ENCODE measurements around the gene GNMT. TPM values are rescaled to one million over a fixed set of nuclear protein-coding genes. Genes with fewer than 3 reads are reported as not detected.

GNMT gene
- total RNA-seq, 4 donors from 2014 or later: 0.25 to 1.4 (median 0.60) TPM

DNA sequence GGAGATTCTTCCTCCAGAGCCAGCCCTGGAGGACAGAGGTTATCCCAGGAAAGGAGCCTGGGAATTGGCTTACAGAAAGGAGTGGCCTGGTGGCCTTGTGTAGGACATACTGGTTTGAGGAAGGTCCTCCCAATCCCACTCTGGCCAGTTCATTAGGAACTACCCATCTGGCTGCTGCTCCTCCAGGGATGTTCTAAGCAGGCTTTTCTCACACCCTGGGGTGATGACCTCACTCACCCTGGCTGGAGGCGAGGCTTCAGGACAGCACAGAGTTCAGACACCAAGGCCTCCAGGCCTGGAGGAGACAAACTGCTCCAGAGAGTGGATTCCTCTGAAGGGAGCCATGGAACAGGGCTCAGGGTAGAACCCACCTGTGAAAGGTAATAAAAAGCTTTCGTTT lies 8.9 kb downstream of the GNMT start:
- intact Hi-C loops (cut with DNase I; ENCODE audit: low total_unique reads): no loop called here
- WGBS, 2 donors: 88 to 94% methylated on average over 2 of the region's 2 CpGs

GRCh38 chr6:42969934-42970333 lies 9.4 kb downstream of the GNMT start:
- no peak overlapping the region for H3K4me3 ChIP-seq (ENCODE audit: low read depth, poor library complexity, severe bottlenecking)
- no peak for DNase-seq (ENCODE audit: low spot score in 2 of 2)
- intact Hi-C loops (cut with DNase I; ENCODE audit: low total_unique reads): no loop called here
- TF ChIP-seq, protein P1, sequence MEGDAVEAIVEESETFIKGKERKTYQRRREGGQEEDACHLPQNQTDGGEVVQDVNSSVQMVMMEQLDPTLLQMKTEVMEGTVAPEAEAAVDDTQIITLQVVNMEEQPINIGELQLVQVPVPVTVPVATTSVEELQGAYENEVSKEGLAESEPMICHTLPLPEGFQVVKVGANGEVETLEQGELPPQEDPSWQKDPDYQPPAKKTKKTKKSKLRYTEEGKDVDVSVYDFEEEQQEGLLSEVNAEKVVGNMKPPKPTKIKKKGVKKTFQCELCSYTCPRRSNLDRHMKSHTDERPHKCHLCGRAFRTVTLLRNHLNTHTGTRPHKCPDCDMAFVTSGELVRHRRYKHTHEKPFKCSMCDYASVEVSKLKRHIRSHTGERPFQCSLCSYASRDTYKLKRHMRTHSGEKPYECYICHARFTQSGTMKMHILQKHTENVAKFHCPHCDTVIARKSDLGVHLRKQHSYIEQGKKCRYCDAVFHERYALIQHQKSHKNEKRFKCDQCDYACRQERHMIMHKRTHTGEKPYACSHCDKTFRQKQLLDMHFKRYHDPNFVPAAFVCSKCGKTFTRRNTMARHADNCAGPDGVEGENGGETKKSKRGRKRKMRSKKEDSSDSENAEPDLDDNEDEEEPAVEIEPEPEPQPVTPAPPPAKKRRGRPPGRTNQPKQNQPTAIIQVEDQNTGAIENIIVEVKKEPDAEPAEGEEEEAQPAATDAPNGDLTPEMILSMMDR (IDR thresholded peaks at IDR 0.05): no peak
- no peak for TF ChIP-seq POLR2A (IDR thresholded peaks at IDR 0.05)
- WGBS, 2 donors: 87 to 93% methylated on average over 4 of the region's 4 CpGs

More for the DNA sequence above, 8.9 kb downstream of the GNMT start:
- H3K4me3 ChIP-seq (ENCODE audit: low read depth, poor library complexity, severe bottlenecking): no peak overlapping the region
- DNase-seq (ENCODE audit: low spot score in 2 of 2): no peak
- TF ChIP-seq, protein P1 (IDR thresholded peaks at IDR 0.05): no peak

DNA sequence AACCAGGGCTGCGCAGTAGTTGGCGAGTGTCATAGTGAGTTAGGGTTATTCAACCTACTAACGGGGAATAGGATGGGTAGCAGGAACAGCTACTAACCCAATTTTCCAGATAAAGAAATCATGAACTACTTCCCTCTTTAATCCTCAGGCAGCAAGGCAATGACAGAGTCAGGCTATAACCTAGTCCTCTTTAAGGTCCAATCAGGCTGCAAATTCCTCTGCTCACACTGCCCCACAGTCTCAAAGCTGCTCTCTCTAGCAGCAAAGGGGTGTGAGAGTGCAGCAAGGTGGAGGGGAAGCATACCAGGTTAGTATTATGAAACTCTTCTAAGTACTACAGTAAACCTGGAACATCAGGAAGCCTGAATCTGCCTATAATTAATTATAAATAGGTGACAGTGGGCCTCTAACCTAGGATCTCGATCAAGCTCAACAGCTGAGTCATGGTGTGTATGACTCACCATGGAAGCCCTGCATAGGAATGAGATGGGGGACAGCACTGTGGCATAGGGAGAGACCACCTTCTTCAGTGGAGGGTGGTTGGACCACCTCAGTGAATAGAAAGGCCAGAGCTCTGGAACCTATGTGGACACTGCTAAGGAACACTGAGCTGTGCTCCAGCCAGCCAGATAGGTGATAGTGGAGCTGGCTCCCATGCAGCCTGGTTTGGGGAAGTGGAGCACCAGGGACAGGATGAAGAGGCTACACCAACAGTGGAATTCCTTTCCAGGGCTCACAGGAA lies 10.5 kb downstream of the GNMT start:
- TF ChIP-seq, protein P1 (IDR thresholded peaks at IDR 0.05): no peak
- no peak for TF ChIP-seq POLR2A (IDR thresholded peaks at IDR 0.05)
- intact Hi-C loops (cut with DNase I; ENCODE audit: low total_unique reads): no loop called here
- DNase-seq (ENCODE audit: low spot score in 2 of 2): no peak
- no peak overlapping the region for H3K4me3 ChIP-seq (ENCODE audit: low read depth, poor library complexity, severe bottlenecking)
- WGBS, 2 donors: 71 to 76% methylated on average over 4 of the region's 4 CpGs

DNA sequence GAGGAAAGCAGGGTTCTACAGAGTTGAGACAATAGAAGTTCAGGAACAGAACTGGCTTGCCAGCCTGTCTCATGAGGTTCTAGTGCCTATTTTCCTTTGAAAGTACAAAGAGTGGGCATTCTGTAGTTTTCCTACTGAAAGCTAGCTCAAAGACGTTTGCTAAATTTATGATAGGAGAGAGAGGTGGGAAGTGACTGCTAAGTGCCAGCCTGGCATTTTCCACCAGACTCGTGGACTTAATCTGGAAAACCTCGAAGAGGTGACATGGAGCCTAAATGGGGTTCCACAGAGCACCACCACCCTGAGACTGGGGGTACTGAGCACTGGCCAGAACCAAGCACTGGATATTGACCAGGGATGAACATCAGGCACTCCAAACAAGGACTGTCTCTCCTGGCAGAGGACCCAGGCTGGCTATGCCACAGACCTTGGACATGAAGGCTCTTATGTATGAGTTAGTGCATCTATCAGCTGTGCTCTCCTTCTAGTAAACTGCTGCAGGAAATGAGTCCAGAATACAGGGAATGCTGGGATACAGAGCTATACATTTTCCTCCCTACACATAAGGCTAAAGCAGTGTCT lies 11.3 kb downstream of the GNMT start:
- intact Hi-C loops (cut with DNase I; ENCODE audit: low total_unique reads): no loop called here
- TF ChIP-seq, protein P1 (IDR thresholded peaks at IDR 0.05): no peak
- no peak for TF ChIP-seq POLR2A (IDR thresholded peaks at IDR 0.05)
- H3K4me3 ChIP-seq (ENCODE audit: low read depth, poor library complexity, severe bottlenecking): no peak overlapping the region
- DNase-seq (ENCODE audit: low spot score in 2 of 2): no peak
- 78 to 87% methylated on average over 3 of the region's 3 CpGs for WGBS, 2 donors

DNA sequence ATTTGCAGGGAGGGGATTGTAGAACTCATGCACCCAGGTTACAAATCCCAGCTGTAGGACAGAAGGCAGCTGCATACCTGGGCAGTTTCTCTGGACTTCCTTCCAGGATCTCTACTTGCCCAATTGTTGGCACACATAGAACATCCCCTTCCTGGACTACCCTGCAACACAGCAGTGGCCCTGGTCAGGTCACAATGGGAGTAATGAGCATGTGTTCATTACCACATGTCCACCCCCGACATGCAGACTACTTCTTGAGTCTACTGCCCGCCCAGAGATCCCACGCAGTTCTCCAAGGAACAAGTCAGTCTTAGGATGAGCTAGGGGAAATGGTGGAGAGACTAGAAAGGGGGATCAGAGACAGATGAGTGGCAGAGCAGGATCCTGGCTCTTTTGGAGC lies 13.4 kb downstream of the GNMT start:
- TF ChIP-seq, protein P1 (IDR thresholded peaks at IDR 0.05): no peak
- 89 to 95% methylated on average over 3 of the region's 3 CpGs for WGBS, 2 donors
- intact Hi-C loops (cut with DNase I; ENCODE audit: low total_unique reads): no loop called here
- DNase-seq (ENCODE audit: low spot score in 2 of 2): no peak
- no peak overlapping the region for H3K4me3 ChIP-seq (ENCODE audit: low read depth, poor library complexity, severe bottlenecking)

All from lower leg skin (tissue), 4 donors.